CD4-positive, alpha-beta T cell treated with Interleukin-4 for 1 hour (primary cell): Measurements from ENCODE around the gene CDIPT.

Experiments
- DNase-seq, 2 donors: peaks; one replicate each; pipeline ENCODE4 v3.0.0-alpha.2; 2020 to 2022

Gene CDIPT

GRCh38 chr16:29825145-29826044, 37.6 kb downstream of the CDIPT start:
- peak in 1 of 2 donors; percentile 37 for DNase-seq

GRCh38 chr16:29824589-29825144, 38.4 kb downstream of the CDIPT start:
- no peak for DNase-seq

GRCh38 chr16:29821643-29822115, 41.3 kb downstream of the CDIPT start:
- no peak for DNase-seq

DNA sequence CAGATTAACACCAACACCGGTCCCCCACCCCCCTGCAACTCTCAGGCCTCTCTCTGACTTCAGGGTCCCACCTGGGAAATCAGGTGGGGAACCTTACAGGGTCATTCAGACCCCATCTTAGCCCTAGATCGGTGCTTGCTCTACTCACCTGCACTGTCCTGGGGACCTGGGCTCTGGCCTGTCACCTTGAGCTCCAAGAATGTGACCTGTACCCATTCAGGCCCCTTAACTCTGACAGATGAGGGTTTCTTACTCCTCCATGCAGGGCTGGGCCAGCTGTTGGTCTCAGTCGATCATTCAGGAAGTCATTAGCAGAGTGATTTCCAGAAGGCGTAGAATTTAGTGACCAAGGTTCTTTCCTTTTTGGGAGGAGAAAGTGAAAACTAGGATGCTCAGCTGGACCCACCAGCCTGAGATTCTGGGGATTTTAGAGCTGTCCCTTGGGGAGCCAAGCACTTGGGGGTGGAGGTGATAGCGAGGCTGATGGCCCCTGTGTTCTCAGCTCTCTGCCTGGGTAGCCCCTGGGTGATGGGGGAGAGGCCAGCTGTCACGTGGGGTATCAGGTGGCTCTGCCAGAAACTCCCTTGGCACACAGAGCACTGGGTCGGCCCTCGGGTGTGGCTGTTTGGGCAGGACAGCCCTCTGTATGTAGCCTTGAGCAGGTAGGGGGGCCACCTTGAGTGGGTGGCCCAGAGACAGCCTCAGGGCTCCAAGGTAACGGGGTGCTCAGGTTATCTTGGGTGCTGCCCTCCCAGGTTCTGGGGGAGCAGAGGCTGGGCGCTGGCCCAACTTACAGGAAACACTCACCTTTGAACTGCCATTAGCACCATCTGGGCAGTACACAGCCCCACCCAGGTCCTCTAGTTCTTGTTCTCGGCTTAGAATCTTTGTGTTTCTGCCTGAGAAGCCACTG, 42.0 kb downstream of the CDIPT start:
- peak; percentile 55 to 60 for DNase-seq

DNA sequence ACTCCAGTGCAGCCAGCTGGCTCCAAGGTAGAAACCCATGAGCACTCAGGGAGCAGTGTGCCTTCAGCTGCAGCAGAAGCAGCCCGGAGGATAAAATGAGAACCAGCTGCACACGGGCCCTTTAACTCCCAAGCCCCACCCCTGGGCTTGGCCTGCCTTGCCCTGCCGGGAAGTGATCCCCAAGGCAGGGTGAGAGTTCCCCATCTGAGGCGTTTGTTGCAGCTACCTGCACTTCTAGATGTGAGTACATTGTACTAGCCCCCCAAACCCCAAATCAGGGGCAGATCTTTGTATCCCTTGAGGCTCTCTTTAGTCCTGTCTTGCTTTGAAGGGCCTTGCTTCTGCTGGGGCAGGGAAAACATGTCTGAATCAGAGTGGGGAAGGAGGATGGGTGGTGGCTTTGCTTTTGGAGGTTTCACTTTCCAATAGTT, 42.7 kb downstream of the CDIPT start, which contains the start of gene MVP:
Gene MVP, plus strand, starts transcription at position 192 of the 431 bp plus-strand sequence. CDS start 10,088 bp downstream, outside the sequence.
- DNase-seq: peak; percentile 46 to 50

GRCh38 chr16:29819506-29819905, 43.5 kb downstream of the CDIPT start:
- no peak for DNase-seq

DNA sequence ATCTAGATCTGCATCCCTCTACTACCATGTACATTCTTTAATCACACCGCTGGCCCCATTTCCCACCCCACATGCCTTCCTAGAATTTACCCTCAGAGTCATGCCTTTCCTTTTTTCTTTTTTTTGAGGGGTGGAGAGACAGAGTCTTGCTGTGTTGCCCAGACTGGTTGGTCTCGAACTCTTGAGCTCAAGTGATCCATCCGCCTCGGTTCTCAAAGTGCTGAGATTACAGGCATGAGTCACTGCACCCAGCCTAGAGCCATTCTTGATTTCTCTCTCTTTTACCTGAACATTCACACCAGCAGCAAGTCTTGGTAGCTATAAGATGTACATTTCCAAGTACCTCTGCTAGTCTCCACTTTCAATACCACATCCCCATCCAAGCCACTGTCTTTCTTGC, 44.9 kb downstream of the CDIPT start:
- no peak for DNase-seq

- DNase-seq: peak; percentile 43 to 50
Observed at GRCh38 chr16:29816694-29817441, 46.2 kb downstream of the CDIPT start.

- DNase-seq: peak; percentile 100
Observed at GRCh38 chr16:29815793-29816693, 47.0 kb downstream of the CDIPT start, which contains the start of gene PAGR1. Gene PAGR1, plus strand, starts transcription at chr16:29816152. Its CDS starts 374 bp downstream, at chr16:29816526.

GRCh38 chr16:29815032-29815721, 47.8 kb downstream of the CDIPT start:
- no peak for DNase-seq

DNA sequence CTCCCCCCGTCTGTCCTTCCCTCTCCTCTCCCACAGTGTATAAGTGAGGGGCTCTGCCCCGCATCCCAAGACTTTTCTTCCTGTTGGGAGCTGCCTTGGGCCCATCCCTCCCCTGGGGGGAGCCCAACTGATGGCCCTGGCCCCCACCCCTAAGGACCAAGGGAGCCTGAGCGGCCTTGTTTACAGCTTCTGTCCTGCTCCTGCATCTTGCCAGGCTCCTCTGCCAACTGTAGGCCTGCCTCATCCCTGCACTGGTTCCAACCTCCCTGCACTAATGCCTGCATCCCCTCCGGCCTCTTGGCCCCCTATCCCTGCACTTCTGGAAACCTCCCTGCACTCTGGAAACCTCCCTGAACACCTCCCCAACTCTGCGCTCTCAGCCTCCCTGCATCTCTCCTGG, 48.4 kb downstream of the CDIPT start:
- DNase-seq: no peak

GRCh38 chr16:29813644-29814562, 49.1 kb downstream of the CDIPT start:
- no peak for DNase-seq

- no peak for DNase-seq
Observed at GRCh38 chr16:29812754-29813643, 50.0 kb downstream of the CDIPT start.

GRCh38 chr16:29811896-29812665, 50.9 kb downstream of the CDIPT start, which contains the start of gene PRRT2:
Gene PRRT2, plus strand, starts transcription at chr16:29812193. Its CDS starts 862 bp downstream, at chr16:29813055.
- DNase-seq: peak; percentile 35 to 56

GRCh38 chr16:29811170-29811895, 51.7 kb downstream of the CDIPT start:
- peak; percentile 82 to 85 for DNase-seq

GRCh38 chr16:29810699-29811169, 52.3 kb downstream of the CDIPT start:
- DNase-seq: no peak
